CD14-positive monocyte (primary cell): ENCODE results near the gene FEZF1. TPM values are rescaled to one million over a fixed set of nuclear protein-coding genes. Genes with fewer than 3 reads are reported as not detected.

ENCODE experiments used
- DNase-seq, 3 donors: peaks; one replicate each; pipeline ENCODE4 v3.0.0-alpha.2; 2011 to 2022
- H2AFZ ChIP-seq: 2 replicates; pipeline ENCODE4 v1.6.0; 2012; ENCODE audit warnings: mild to moderate bottlenecking, low read depth, low read length, inconsistent platforms; ENCODE audit not compliant: insufficient read depth, poor library complexity, severe bottlenecking
- H3K27ac ChIP-seq, 2 donors: 1 replicate in 1 of 2; 2 replicates in 1 of 2; pipeline ENCODE4 v1.5.1; 2012 to 2013; ENCODE audit warnings: low read length in 2 of 2, control low read depth in 1 of 2, inconsistent platforms in 1 of 2, low read depth in 1 of 2, mild to moderate bottlenecking in 1 of 2
- H3K27me3 ChIP-seq, 2 donors: one replicate each; pipeline versions ENCODE4 v1.6.0 to v1.6.1; 2011 to 2013; ENCODE audit warnings: low read length in 2 of 2; ENCODE audit not compliant: control insufficient read depth in 2 of 2, insufficient read depth in 2 of 2
- H3K36me3 ChIP-seq, 2 donors: replicated peaks in 1 of 2; 1 replicate in 1 of 2; 2 replicates in 1 of 2; pipeline versions ENCODE4 v1.5.1 to v1.6.1; 2012 to 2013; ENCODE audit warnings: low read length in 2 of 2, control low read depth in 1 of 2, inconsistent platforms in 1 of 2, mild to moderate bottlenecking in 1 of 2; ENCODE audit not compliant: insufficient read depth in 2 of 2, control insufficient read depth in 1 of 2
- H3K4me1 ChIP-seq, 2 donors: 1 replicate in 1 of 2; 2 replicates in 1 of 2; pipeline versions ENCODE4 v1.5.1 to v1.6.1; 2012 to 2013; ENCODE audit warnings: low read length in 2 of 2, control low read depth in 1 of 2, inconsistent platforms in 1 of 2, mild to moderate bottlenecking in 1 of 2, moderate library complexity in 1 of 2; ENCODE audit not compliant: insufficient read depth in 2 of 2, control insufficient read depth in 1 of 2
- H3K4me2 ChIP-seq: replicated peaks from 2 replicates; pipeline ENCODE3; 2012; ENCODE audit warnings: low read length, moderate library complexity, mild to moderate bottlenecking; ENCODE audit not compliant: poor library complexity, severe bottlenecking; ENCODE audit errors: extremely low read depth
- H3K4me3 ChIP-seq, 3 experiments: fragments of 200-600 bp in 1 of 3; sonication (generic) in 1 of 3; replicated peaks in 1 of 3; 1 replicate in 2 of 3; 2 replicates in 1 of 3; pipeline ENCODE4 v1.5.1; 2011 to 2013; ENCODE audit warnings: low read length in 3 of 3, mild to moderate bottlenecking in 3 of 3, control low read depth in 2 of 3, low read depth in 2 of 3, inconsistent platforms in 1 of 3, moderate library complexity in 1 of 3
- H3K79me2 ChIP-seq: 2 replicates; pipeline ENCODE4 v1.6.0; 2012; ENCODE audit warnings: mild to moderate bottlenecking, control low read depth, inconsistent platforms, low read length, moderate library complexity; ENCODE audit not compliant: insufficient read depth
- H3K9ac ChIP-seq: 2 replicates; pipeline ENCODE4 v1.6.0; 2017; ENCODE audit warnings: low read length, mild to moderate bottlenecking; ENCODE audit not compliant: insufficient read depth, poor library complexity, severe bottlenecking
- H3K9me3 ChIP-seq, 2 donors: replicated peaks in 1 of 2; 1 replicate in 1 of 2; 2 replicates in 1 of 2; pipeline versions ENCODE4 v1.5.1 to v1.6.1; 2012 to 2013; ENCODE audit warnings: low read length in 2 of 2, control low read depth in 1 of 2; ENCODE audit not compliant: control insufficient read depth in 1 of 2, insufficient read depth in 1 of 2
- H4K20me1 ChIP-seq: 2 replicates; pipeline ENCODE4 v1.6.0; 2012; ENCODE audit warnings: mild to moderate bottlenecking, low read length, control low read depth, moderate library complexity; ENCODE audit not compliant: insufficient read depth
- H3K27ac Mint-ChIP-seq, 7 donors: one replicate each; pipeline ENCODE4 v1.8.0; 2020; ENCODE audit warnings: mild to moderate bottlenecking in 7 of 7, mixed read lengths in 7 of 7, moderate library complexity in 6 of 7, inconsistent platforms in 2 of 7
- H3K27me3 Mint-ChIP-seq, 3 donors: one replicate each; pipeline ENCODE4 v1.8.0; 2021 to 2022; ENCODE audit warnings: low read depth in 3 of 3, mild to moderate bottlenecking in 3 of 3, mixed read lengths in 3 of 3, moderate library complexity in 3 of 3, inconsistent platforms in 1 of 3
- H3K36me3 Mint-ChIP-seq, 2 donors: one replicate each; pipeline ENCODE4 v1.8.0; 2020; ENCODE audit warnings: mixed read lengths in 2 of 2, inconsistent platforms in 1 of 2, mild to moderate bottlenecking in 1 of 2
- H3K4me1 Mint-ChIP-seq: one replicate; pipeline ENCODE4 v1.8.0; 2020; ENCODE audit warnings: mild to moderate bottlenecking, mixed read lengths
- H3K4me3 Mint-ChIP-seq, 2 donors: one replicate each; pipeline ENCODE4 v1.8.0; 2020; ENCODE audit warnings: mild to moderate bottlenecking in 2 of 2, mixed read lengths in 2 of 2, moderate library complexity in 1 of 2
- H3K9me3 Mint-ChIP-seq, 7 donors: one replicate each; pipeline ENCODE4 v1.8.0; 2020 to 2022; ENCODE audit warnings: mixed read lengths in 7 of 7, mild to moderate bottlenecking in 6 of 7, moderate library complexity in 6 of 7, inconsistent platforms in 2 of 7
- CTCF ChIP-seq: fragments of 200-600 bp; IDR thresholded peaks from one replicate; pipeline ENCODE4 v1.8.0; 2022; ENCODE audit warnings: antibody characterized with exemption, mild to moderate bottlenecking
- WGBS: methylation state at CpG from one replicate; pipeline ENCODE4 v1.1.5; 2013; ENCODE audit warnings: missing lambda C conversion rate; ENCODE audit not compliant: insufficient coverage; 5-methylcytosine and 5-hydroxymethylcytosine counted together
- intact Hi-C, 2 donors: fragments of 100-400 bp; cut with micrococcal nuclease; formaldehyde crosslinking; loops; one replicate each; pipeline versions ENCODE4 v1.15.0 to v1.15.1; 2023
- polyA minus RNA-seq: library from RNA; depleted of rRNA, polyadenylated mRNA; stranded (reverse); fragments of >200 nt; gene quantifications from 2 replicates; pipeline ENCODE4 v1.2.3, GENCODE V29; 2012
- polyA plus RNA-seq, 3 donors: library from polyadenylated mRNA; depleted of rRNA in 1 of 3; unstranded in 2 of 3; stranded (reverse) in 1 of 3; fragments of 300-500 nt in 2 of 3; fragments of >200 nt in 1 of 3; fragmentation: Illumina TruSeq in 2 of 3; gene quantifications; 1 replicate in 2 of 3; 2 replicates in 1 of 3; pipeline ENCODE4 v1.2.3, GENCODE V29; 2012 to 2021
- total RNA-seq, 12 experiments: library from RNA in 1 of 12; stranded (reverse) in 1 of 12; fragments of 120-200 nt in 1 of 12; gene quantifications; one replicate each; pipeline ENCODE4 v1.2.4 and lab custom pipeline; 2013 to 2026; ENCODE audit warnings: mixed read lengths in 6 of 12, inconsistent platforms in 1 of 12

Gene FEZF1
- not detected for total RNA-seq (2013)
- not detected for polyA plus RNA-seq
- polyA minus RNA-seq, result not detected in 2 replicates
- total RNA-seq (lab: John Stamatoyannopoulos, UW), result 0 to 0.15 (median 0) reads per million in 11 experiments

GRCh38 chr7:122304319-122304975 is at the start of gene FEZF1:
TSS of gene FEZF1 (minus strand) at chr7:122304750. CDS start at chr7:122304437, 313 bp downstream.
- no peak for TF ChIP-seq CTCF
- H3K9me3 ChIP-seq, result peaks cover 0 to 53% of the 10 kb centered on the region in 2 donors
- no peak for DNase-seq
- H3K36me3 ChIP-seq, result no peaks in the 10 kb centered on the region
- no peak within 1 kb of the TSS for H3K4me3 ChIP-seq
- H3K27me3 ChIP-seq, result peaks cover 77 to 100% of the 10 kb centered on the region in 2 donors
- Mint-ChIP-seq H3K4me3 (peak within 1 kb of the TSS in 1 of 2 donors; percentile 81), H3K9me3 (peaks cover 4 to 46% (median 33%) of the 10 kb centered on the region in 7 donors), H3K4me1 (no peaks in the 10 kb centered on the region), H3K36me3 (peaks cover 0 to 3% of the 10 kb centered on the region in 2 donors), H3K27ac (no peak within 1 kb of the TSS), H3K27me3 (peaks cover 92 to 94% (median 92%) of the 10 kb centered on the region in 3 donors)
- H3K9ac ChIP-seq, result no peak within 1 kb of the TSS
- no peaks in the 10 kb centered on the region for H3K79me2 ChIP-seq
- H3K27ac ChIP-seq, result no peak within 1 kb of the TSS
- WGBS, result 1% methylated on average over 28 of the region's 35 CpGs
- no peak within 1 kb of the TSS for H2AFZ ChIP-seq
- no peaks in the 10 kb centered on the region for H3K4me1 ChIP-seq
- intact Hi-C loops, result no loop called here
- no peak within 1 kb of the TSS for H3K4me2 ChIP-seq
- no peaks in the 10 kb centered on the region for H4K20me1 ChIP-seq

- no peak overlapping the region for H3K27ac ChIP-seq
- H3K79me2 ChIP-seq, result no peaks in the 10 kb centered on the region
- H3K4me3 ChIP-seq, result no peak overlapping the region
- intact Hi-C loops, result no loop called here
- H3K9ac ChIP-seq, result no peak overlapping the region
- Mint-ChIP-seq H3K4me1 (no peaks in the 10 kb centered on the region), H3K36me3 (no peaks in the 10 kb centered on the region), H3K4me3 (no peak overlapping the region), H3K9me3 (peaks cover 0 to 2% (median 0%) of the 10 kb centered on the region in 7 donors), H3K27ac (no peak overlapping the region), H3K27me3 (no peaks in the 10 kb centered on the region)
- DNase-seq, result no peak
- no peaks in the 10 kb centered on the region for H3K36me3 ChIP-seq
- no peaks in the 10 kb centered on the region for H3K9me3 ChIP-seq
- H4K20me1 ChIP-seq, result no peaks in the 10 kb centered on the region
- H2AFZ ChIP-seq, result no peak overlapping the region
- no peak for TF ChIP-seq CTCF
- H3K4me1 ChIP-seq, result no peaks in the 10 kb centered on the region
- no peak overlapping the region for H3K4me2 ChIP-seq
- 40% methylated on average over 1 of the region's 3 CpGs for WGBS
- no peaks in the 10 kb centered on the region for H3K27me3 ChIP-seq
Observed at GRCh38 chr7:122352454-122352853, 47.9 kb upstream of the FEZF1 start.
